NCI-H82 treated with DMSO at 0.1 percent for 48 hours (cell line): ENCODE measurements around the gene HRH3.
A peak's percentile ranks its signal among the peaks of the same experiment; 100 is the strongest.

Experiments
- DNase-seq: peaks from one replicate; lab custom pipeline; 2025; ENCODE audit not compliant: unreplicated experiment; lab: John Stamatoyannopoulos, UW

HRH3 gene

DNA sequence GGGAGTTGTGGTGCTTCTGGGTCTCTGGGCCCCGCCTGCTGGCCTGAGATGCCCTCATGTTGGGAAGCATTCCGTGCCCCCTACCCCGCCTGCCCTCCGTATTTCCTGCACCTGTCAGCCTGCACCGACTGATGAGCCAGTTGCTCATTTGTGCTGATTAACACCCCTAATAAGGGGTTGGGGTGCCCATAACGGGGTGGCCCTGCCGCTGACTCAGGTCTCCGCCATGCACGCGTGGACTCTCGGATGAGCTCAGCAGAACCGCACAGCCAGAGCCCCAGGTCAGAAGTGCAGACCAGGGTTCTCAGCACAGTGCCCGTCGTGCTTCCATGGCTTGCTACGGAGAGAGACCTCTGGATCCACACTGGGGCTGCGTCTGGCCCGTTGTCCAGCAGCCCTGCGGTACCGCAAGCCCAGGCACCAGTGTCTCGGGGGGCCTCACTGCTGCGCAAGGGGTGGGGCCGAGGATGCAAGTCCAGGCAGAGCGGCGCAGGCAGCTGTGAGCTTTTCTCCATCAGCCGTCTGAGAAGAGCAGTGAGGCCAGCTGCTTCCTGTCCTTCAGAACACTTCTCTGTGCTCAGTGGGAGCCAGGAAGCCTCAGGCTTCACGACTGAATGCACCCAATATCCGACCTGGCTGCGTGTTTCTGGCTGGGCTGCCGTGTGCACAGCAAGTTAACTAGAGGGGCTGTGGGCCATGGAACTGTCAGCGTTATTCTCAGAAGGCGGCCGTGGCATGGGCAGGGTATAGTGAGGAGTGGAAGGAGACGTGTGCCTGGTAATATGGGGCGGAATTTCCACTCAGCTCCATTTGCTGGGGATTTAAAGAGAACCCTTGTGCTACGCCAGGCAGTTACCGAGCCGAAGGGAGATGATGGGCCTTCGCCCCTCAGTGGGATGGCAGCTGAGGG, 18.6 kb downstream of the HRH3 start:
- DNase-seq = no peak

DNA sequence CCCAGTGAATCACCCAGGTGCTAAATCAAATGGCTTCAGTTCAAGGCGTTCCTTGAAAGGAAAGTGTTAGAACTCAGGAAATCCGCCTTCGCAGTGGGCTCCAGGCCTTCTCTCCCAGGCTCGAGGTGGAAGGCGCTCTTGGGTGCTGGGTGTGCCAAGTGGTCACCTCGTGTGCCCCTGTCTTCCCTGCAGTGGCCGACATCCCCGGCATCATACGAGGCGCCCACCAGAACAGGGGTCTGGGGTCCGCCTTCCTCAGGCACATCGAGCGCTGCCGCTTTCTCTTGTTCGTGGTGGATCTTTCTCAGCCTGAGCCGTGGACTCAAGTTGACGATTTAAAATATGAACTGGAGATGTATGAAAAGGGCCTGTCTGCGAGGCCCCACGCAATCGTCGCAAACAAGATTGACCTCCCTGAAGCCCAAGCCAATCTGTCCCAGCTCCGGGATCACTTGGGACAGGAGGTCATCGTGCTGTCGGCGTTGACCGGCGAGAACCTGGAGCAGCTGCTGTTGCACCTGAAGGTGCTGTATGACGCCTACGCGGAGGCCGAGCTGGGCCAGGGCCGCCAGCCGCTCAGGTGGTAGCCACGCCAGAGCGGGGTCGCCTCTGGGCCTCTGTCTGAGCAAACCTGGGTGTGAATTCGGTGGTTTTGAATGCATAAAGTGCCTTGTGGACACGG, 19.4 kb downstream of the HRH3 start:
- no peak for DNase-seq

DNA sequence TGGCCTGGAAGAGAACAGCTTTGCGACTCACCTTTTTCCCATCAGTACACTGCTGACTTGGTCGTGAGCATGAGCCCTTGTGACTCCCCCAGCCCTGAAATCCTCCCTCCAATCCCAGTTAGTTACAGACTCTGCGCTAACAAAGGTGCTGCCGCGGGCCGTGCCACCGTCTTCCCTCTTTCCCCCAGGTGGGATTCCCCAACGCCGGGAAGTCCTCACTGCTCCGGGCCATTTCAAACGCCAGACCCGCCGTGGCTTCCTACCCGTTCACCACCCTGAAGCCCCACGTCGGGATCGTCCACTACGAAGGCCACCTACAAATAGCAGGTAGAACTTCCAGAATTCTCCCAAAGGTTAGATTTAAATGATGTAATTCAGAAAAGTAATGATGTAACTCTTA, 21.1 kb downstream of the HRH3 start:
- DNase-seq = no peak

DNA sequence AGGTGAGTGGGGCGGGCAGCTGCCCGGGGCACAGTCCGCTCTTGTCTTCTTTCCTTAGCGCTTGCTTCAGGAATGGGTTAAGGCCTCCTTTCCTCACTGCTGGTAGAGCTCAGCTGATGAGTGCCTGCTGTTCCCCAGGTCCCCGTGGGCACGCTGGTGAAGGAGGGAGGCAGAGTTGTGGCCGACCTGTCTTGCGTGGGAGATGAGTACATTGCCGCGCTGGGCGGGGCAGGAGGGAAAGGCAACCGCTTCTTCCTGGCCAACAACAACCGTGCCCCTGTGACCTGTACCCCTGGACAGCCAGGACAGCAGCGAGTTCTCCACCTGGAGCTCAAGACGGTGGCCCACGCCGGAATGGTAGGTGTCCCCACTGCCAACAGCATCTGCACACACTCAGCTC, 21.6 kb downstream of the HRH3 start:
- DNase-seq = no peak

- DNase-seq = no peak
Observed at GRCh38 chr20:62197801-62198200, 22.3 kb downstream of the HRH3 start.

DNA sequence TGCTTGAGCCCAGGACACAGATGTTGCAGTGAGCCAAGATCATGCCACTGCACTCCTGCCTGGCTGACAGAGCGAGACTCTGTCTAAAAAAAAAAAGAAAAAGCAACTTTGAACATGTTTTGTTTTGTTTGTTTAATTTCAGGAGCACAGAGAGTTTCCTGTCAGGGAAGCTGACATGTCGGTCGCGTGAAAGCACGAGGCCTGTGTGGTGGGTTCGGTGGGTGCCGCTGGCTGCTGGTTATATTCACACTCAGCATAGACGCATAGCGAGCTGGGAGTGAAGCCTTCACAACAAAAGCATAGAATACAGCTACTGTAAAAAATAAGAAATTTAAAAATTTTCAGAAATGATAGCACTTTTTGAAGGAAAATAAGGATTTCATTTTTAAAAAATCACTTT, 22.8 kb downstream of the HRH3 start:
- no peak for DNase-seq

GRCh38 chr20:62196286-62196685, 23.8 kb downstream of the HRH3 start:
- no peak for DNase-seq

- no peak for DNase-seq
Observed at GRCh38 chr20:62195736-62196135, 24.3 kb downstream of the HRH3 start.

- no peak for DNase-seq
Observed at GRCh38 chr20:62195075-62195405, 25.0 kb downstream of the HRH3 start.

- DNase-seq = no peak
Observed at GRCh38 chr20:62193079-62194025, 26.7 kb downstream of the HRH3 start.

DNA sequence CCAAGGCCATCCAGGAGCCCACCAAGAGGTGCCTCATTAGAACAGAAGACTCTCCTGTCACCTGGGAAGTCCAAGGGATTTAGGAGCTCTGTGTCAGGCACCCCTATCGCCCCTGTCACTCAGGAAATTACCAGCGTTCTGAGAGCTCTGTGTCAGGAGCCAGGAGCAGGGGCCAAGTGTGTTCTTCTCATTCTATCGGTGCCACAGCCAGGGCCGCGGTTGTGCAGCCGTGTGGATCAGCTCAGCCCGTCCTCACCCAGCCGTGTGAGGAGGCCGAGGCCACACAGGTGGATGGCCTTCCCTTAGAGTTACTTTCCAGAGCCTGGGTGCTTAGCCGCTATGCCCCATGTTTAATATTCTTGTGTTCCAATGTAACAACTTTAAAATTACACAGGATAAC, 27.4 kb downstream of the HRH3 start:
- DNase-seq = no peak

- DNase-seq = no peak
Observed at GRCh38 chr20:62191781-62192559, 28.1 kb downstream of the HRH3 start.

- DNase-seq = no peak
Observed at GRCh38 chr20:62190639-62191411, 29.3 kb downstream of the HRH3 start.

- DNase-seq = no peak
Observed at GRCh38 chr20:62186887-62187866, 32.9 kb downstream of the HRH3 start.

DNA sequence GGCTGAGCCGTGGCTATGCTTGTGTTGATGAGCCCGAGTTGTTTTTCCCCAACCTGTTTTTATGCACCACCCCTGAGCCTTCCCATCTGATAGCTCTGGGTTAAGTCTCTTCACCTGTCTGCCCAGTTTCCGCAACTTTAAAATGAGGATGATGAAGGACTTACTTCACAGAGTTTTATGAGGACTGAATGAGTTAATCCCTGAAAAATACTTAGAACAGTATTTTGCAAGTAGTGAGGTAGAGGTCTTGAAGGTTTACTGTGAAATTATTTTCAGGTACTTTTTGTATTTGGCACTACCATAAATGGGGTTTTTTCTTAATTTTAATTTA, 34.0 kb downstream of the HRH3 start:
- DNase-seq = no peak

DNA sequence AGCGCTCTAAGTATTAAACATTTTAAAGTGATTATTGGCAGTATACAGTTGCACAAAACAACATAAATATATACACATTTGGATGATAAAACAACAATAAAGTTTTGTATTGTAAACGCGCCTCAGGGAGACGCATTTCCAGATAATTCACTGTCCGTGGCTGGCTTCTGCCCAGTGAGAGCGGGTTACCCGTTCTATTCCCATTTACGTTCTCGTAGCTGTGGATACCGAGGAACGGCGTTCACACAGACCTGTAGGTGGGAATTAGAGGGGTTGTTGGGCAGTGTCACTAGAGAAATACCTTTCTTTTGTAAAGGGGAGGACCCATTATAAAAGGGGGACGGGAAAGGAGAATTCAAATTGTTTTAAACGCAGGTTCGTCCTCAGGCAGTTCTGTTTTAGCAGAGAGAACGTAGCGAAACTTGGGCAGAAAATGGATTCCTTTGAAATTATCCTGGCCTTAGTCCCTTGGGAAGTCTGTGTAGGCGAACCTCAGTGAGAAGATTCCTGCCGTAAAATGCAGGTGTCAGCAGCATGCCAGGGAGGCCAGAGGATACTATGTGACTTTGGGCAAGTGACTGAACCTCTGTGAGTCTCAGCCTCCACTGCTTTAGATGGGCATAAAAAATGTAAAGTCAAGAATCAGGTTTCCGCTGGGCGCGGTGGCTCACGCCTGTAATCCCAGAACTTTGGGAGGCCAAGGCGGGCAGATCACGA, 36.5 kb downstream of the HRH3 start:
- no peak for DNase-seq

- peak; percentile 76 for DNase-seq
Observed at GRCh38 chr20:62182469-62183425, 37.3 kb downstream of the HRH3 start, which contains the start of gene MTG2. Gene MTG2 (plus strand): TSS chr20:62183028. CDS start chr20:62193421, 10,393 bp downstream.
